IMR-90 (cell line): ENCODE measurements around the gene IRF2BP1. TPM values are rescaled to one million over a fixed set of nuclear protein-coding genes. Genes with fewer than 3 reads are reported as not detected.

Experiments
- ATAC-seq: fragments of 200-7000 bp; cut with Tn5 transposase; 2 replicates; pipeline ENCODE4 v1.9.1; 2020; ENCODE audit warnings: low read depth, mild to moderate bottlenecking, moderate library complexity
- BruUV-seq: library from RNA; stranded (reverse); fragments of 400-500 nt; replicated peaks from 2 replicates; lab custom pipeline; 2021; lab: Mats Ljungman, UMichigan
- CTCF ChIA-PET: fragments of 300-600 bp; formaldehyde crosslinking; extraction: SDS; loops from one replicate; lab custom pipeline; 2021; ENCODE audit warnings: antibody characterized with exemption; lab: Yijun Ruan, JAX
- POLR2A ChIA-PET: fragments of 300-600 bp; sonication (Branson Sonifier 250); formaldehyde crosslinking; loops from one replicate; lab custom pipeline; 2022; ENCODE audit warnings: antibody characterized with exemption; ENCODE audit not compliant: unreplicated experiment; lab: Charles Lee
- DNase-seq: peaks from one replicate; pipeline ENCODE4 v3.0.0; 2013
- H2AFZ ChIP-seq: replicated peaks from 2 replicates; pipeline ENCODE3; 2013; ENCODE audit warnings: low read length, mild to moderate bottlenecking; ENCODE audit not compliant: poor library complexity
- H2AK5ac ChIP-seq: 2 replicates; pipeline ENCODE4 v1.6.1; 2013; ENCODE audit warnings: low read depth, low read length, inconsistent platforms
- H2AK9ac ChIP-seq: replicated peaks from 2 replicates; pipeline ENCODE3; 2013; ENCODE audit warnings: mild to moderate bottlenecking, low read depth, low read length, moderate library complexity; ENCODE audit not compliant: poor library complexity
- H2BK120ac ChIP-seq: 2 replicates; pipeline ENCODE4 v1.6.1; 2013; ENCODE audit warnings: low read depth, low read length, inconsistent platforms
- H2BK15ac ChIP-seq: 3 replicates; pipeline ENCODE4 v1.6.1; 2013; ENCODE audit warnings: low read depth, low read length, inconsistent platforms
- H2BK20ac ChIP-seq: 2 replicates; pipeline ENCODE4 v1.6.1; 2013; ENCODE audit warnings: low read depth, mild to moderate bottlenecking, inconsistent platforms, low read length, moderate library complexity
- H2BK5ac ChIP-seq: 2 replicates; pipeline ENCODE4 v1.6.1; 2013; ENCODE audit warnings: mild to moderate bottlenecking, low read depth, low read length, inconsistent platforms; ENCODE audit not compliant: poor library complexity, severe bottlenecking
- H3K14ac ChIP-seq: replicated peaks from 2 replicates; pipeline ENCODE4 v1.6.1; 2013; ENCODE audit warnings: low read depth, low read length, inconsistent platforms
- H3K18ac ChIP-seq: 2 replicates; pipeline ENCODE4 v1.6.1; 2013; ENCODE audit warnings: low read depth, low read length, control low read depth
- H3K23ac ChIP-seq: 2 replicates; pipeline ENCODE4 v1.6.1; 2013; ENCODE audit warnings: low read depth, low read length, inconsistent platforms
- H3K27ac ChIP-seq: 2 replicates; pipeline ENCODE4 v1.5.1; 2013; ENCODE audit warnings: mild to moderate bottlenecking, control low read depth, low read length; ENCODE audit not compliant: insufficient read depth
- H3K27me3 ChIP-seq: 2 replicates; pipeline ENCODE4 v1.6.1; 2013; ENCODE audit warnings: low read length; ENCODE audit not compliant: control insufficient read depth, insufficient read depth
- H3K36me3 ChIP-seq: 2 replicates; pipeline ENCODE4 v1.6.1; 2013; ENCODE audit warnings: low read length, mixed read lengths; ENCODE audit not compliant: control insufficient read depth, insufficient read depth
- H3K4ac ChIP-seq: 2 replicates; pipeline ENCODE4 v1.6.1; 2013; ENCODE audit warnings: low read depth, low read length, inconsistent platforms
- H3K4me1 ChIP-seq: 2 replicates; pipeline ENCODE4 v1.6.1; 2013; ENCODE audit warnings: low read length, mixed read lengths; ENCODE audit not compliant: control insufficient read depth, insufficient read depth
- H3K4me2 ChIP-seq: 2 replicates; pipeline ENCODE4 v1.6.1; 2013; ENCODE audit warnings: low read depth, mild to moderate bottlenecking, control low read depth, low read length, moderate library complexity
- H3K4me3 ChIP-seq: 2 replicates; pipeline ENCODE4 v1.5.1; 2013; ENCODE audit warnings: low read depth, mild to moderate bottlenecking, control low read depth, low read length, moderate library complexity; ENCODE audit not compliant: insufficient read depth
- H3K56ac ChIP-seq: 2 replicates; pipeline ENCODE4 v1.6.1; 2013; ENCODE audit warnings: low read length, inconsistent platforms; ENCODE audit not compliant: insufficient read depth; ENCODE audit errors: extremely low read depth
- H3K79me1 ChIP-seq, 2 experiments: 2 replicates each; pipeline ENCODE4 v1.6.1; 2013; ENCODE audit warnings: low read length in 2 of 2, inconsistent platforms in 1 of 2, low read depth in 1 of 2
- H3K9ac ChIP-seq: 2 replicates; pipeline ENCODE4 v1.6.1; 2013; ENCODE audit warnings: low read depth, low read length, control low read depth
- H3K9me1 ChIP-seq: 2 replicates; pipeline ENCODE4 v1.6.1; 2013; ENCODE audit warnings: low read length, inconsistent platforms; ENCODE audit not compliant: insufficient read depth
- H3K9me3 ChIP-seq: 2 replicates; pipeline ENCODE4 v1.6.1; 2013; ENCODE audit warnings: low read length; ENCODE audit not compliant: control insufficient read depth, insufficient read depth
- H4K20me1 ChIP-seq: 2 replicates; pipeline ENCODE4 v1.6.1; 2013; ENCODE audit warnings: low read length, inconsistent platforms; ENCODE audit not compliant: insufficient read depth
- H4K5ac ChIP-seq: 2 replicates; pipeline ENCODE4 v1.6.1; 2013; ENCODE audit warnings: mild to moderate bottlenecking, low read depth, low read length, control low read depth
- H4K8ac ChIP-seq, 2 experiments: 2 replicates each; pipeline ENCODE4 v1.6.1; 2013; ENCODE audit warnings: low read depth in 2 of 2, low read length in 2 of 2, control low read depth in 1 of 2, inconsistent platforms in 1 of 2
- H4K91ac ChIP-seq: 2 replicates; pipeline ENCODE4 v1.6.1; 2013; ENCODE audit warnings: low read depth, low read length, inconsistent platforms; ENCODE audit not compliant: insufficient read depth
- BHLHE40 ChIP-seq: fragments of 150-350 bp; IDR thresholded peaks from 2 replicates; pipeline ENCODE4 v1.6.1; 2016; ENCODE audit warnings: mild to moderate bottlenecking, low read depth, low read length
- MAFK ChIP-seq: IDR thresholded peaks from 2 replicates; pipeline ENCODE4 v1.6.1; 2012; ENCODE audit warnings: low read depth, low read length, improper control_type of control experiment
- MAZ ChIP-seq: IDR thresholded peaks from 2 replicates; pipeline ENCODE4 v1.6.1; 2012; ENCODE audit warnings: low read depth, mild to moderate bottlenecking, low read length, improper control_type of control experiment, moderate library complexity, borderline replicate concordance
- POLR2A ChIP-seq: IDR thresholded peaks from 2 replicates; pipeline ENCODE4 v1.6.1; 2012; ENCODE audit warnings: mild to moderate bottlenecking, low read depth, low read length
- RAD21 ChIP-seq: IDR thresholded peaks from 2 replicates; pipeline ENCODE4 v1.6.1; 2012; ENCODE audit warnings: low read length, improper control_type of control experiment
- WGBS, 2 experiments: methylation state at CpG; one replicate each; pipeline versions ENCODE4 v1.1.5 to v1.1.7; 2013; ENCODE audit warnings: missing lambda C conversion rate in 2 of 2; ENCODE audit not compliant: insufficient read length in 1 of 2; ENCODE audit errors: extremely low coverage in 2 of 2; 5-methylcytosine and 5-hydroxymethylcytosine counted together
- dilution Hi-C: fragments of 300-500 bp; cut with HindIII; formaldehyde crosslinking; loops from one replicate; pipeline ENCODE4 v1.14.3; 2018; ENCODE audit warnings: low sequenced_read_pairs; ENCODE audit not compliant: unreplicated experiment
- in situ Hi-C: fragments of 300-500 bp; cut with MboI; formaldehyde crosslinking; loops from 3 replicates; pipeline ENCODE4 v1.14.3; 2019; ENCODE audit warnings: low sequenced_read_pairs, inconsistent platforms, mixed read lengths
- intact Hi-C: fragments of 100-400 bp; cut with micrococcal nuclease; formaldehyde crosslinking; loops from 2 replicates; pipeline ENCODE4 v1.10.0; 2022
- polyA plus RNA-seq, 3 experiments: library from polyadenylated mRNA; depleted of rRNA; stranded (reverse); fragments of >200 nt; gene quantifications; 2 replicates each; pipeline ENCODE4 v1.2.3, GENCODE V29; 2012; ENCODE audit warnings: low replicate concordance in 1 of 3
- total RNA-seq: library from RNA; depleted of rRNA; stranded (reverse); fragments of >200 nt; gene quantifications from 2 replicates; pipeline ENCODE4 v1.2.3, GENCODE V29; 2012

The IRF2BP1 gene
- total and polyA plus RNA-seq, 2 of the 4 experiments (the other 2 are of a cell fraction), result 4.5 to 8.5 TPM

DNA sequence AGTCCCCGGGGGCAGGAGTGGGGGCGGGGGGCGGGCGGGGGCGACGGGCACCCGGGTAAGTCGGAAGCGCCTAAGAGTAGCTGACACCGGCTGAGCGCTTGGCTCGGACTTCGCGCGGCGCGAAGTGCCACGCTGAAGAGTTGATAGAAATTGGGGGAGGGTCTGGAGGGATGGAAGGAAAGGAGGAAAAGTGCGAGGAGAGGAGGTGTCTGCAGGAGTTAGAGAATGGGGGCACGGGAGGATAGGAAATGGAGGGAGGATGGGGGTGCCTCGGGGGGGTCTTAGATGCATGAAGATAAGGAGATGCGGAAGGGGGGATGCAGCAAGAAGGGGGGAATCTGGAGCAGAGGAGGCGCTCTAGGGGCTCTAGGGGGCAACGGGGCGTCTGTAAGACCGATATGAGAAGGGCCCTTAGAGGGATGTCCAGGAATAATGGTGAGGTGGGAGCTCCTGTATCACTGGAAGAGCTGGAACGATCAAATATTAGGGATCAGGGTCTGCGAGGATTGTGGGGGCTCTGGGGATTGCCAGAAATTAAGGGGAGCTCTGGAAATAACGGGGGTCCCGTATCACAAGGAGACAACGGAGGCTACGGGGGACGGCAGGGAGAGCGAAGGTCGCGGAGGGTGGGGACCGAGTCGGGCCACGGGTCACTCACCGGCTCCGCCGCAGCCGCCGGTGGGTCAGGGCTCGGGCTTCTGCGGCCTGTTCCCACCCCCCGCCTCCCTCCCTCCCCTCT is 16.1 kb upstream of the IRF2BP1 start, which contains the start of gene MYPOP:
MYPOP (minus strand) TSS at position 702 of the 739 bp plus-strand sequence. CDS start 840 bp downstream, outside the sequence.
- Histone ChIP-seq H3K79me1 (peaks cover 9 to 21% of the 10 kb centered on the region in 2 experiments), H3K4ac (peak within 1 kb of the TSS; percentile 91), H3K27ac (peak within 1 kb of the TSS; percentile 68), H2BK20ac (no peak within 1 kb of the TSS; the same call in 1 of the 2 replicates), H3K4me2 (peak within 1 kb of the TSS; percentile 89), H2BK5ac (peak within 1 kb of the TSS; percentile 52), H2AK9ac (peak within 1 kb of the TSS; percentile 91), H4K8ac (peak within 1 kb of the TSS; percentile 85 to 95), H4K20me1 (0 out of 2 replicates have a peak, but pooled peaks cover 9% of the 10 kb centered on the region), H2BK120ac (peak within 1 kb of the TSS; percentile 21; the same call in 1 of the 2 replicates), H3K9me1 (peaks cover 7% of the 10 kb centered on the region; the same call in 1 of the 2 replicates), H3K18ac (no peak within 1 kb of the TSS), H3K9me3 (no peaks in the 10 kb centered on the region), H3K23ac (peak within 1 kb of the TSS; percentile 82; the same call in 1 of the 2 replicates), H3K14ac (peak within 1 kb of the TSS; percentile 76), H3K9ac (peak within 1 kb of the TSS; percentile 80), H4K91ac (peak within 1 kb of the TSS; percentile 86), H2AK5ac (peak within 1 kb of the TSS; percentile 51), H3K56ac (peak within 1 kb of the TSS; percentile 62), H3K4me1 (0 out of 2 replicates have a peak, but pooled peaks cover 4% of the 10 kb centered on the region), H4K5ac (peak within 1 kb of the TSS; percentile 66), H2BK15ac (no peak within 1 kb of the TSS; the same call in 2 of the 3 replicates), H3K4me3 (peak within 1 kb of the TSS; percentile 70), H3K36me3 (peaks cover 19% of the 10 kb centered on the region), H3K27me3 (no peaks in the 10 kb centered on the region), H2AFZ (peak within 1 kb of the TSS; percentile 99)
- dilution Hi-C loops (no loop called here), in situ Hi-C loops (no loop called here), intact Hi-C loops (no loop called here)
- ChIA-PET CTCF (interaction anchor here (0.6 kb wide), 1 partner anchor 1838 kb away, joined by 3 read pairs; no protein-coding TSS in a partner anchor), POLR2A (no interaction called here)
- WGBS, 2 experiments, result 1% methylated on average over 26 of the region's 47 CpGs; no CpG with 5 or more reads in 1 of the 2 experiments
- TF ChIP-seq RAD21 (no peak), MAZ (no peak), BHLHE40 (no peak), MAFK (no peak), POLR2A (no peak)
- BruUV-seq, result no TSS peak
- DNase-seq (no peak), ATAC-seq (peak; percentile 1)
